ENCODE data around the gene AUTS2. TPM values are rescaled to one million over a fixed set of nuclear protein-coding genes. Genes with fewer than 3 reads are reported as not detected.

AUTS2 gene
- total RNA-seq, 1 experiment from 2014 or later = 256 TPM

GRCh38 chr7:70384891-70385290, 786.6 kb downstream of the AUTS2 start:
- Histone ChIP-seq H3K18ac (ENCODE audit: insufficient read length, low read depth, low read length) (no peak overlapping the region), H4K8ac (replicated peaks; ENCODE audit: insufficient read length, low read depth, low read length) (no peak overlapping the region), H3K27ac (ENCODE audit: insufficient read length, low read depth, low read length) (no peak overlapping the region), H2AFZ (ENCODE audit: low read length) (no peak overlapping the region), H3K56ac (ENCODE audit: insufficient read length, low read depth, low read length) (no peak overlapping the region), H3K4me2 (ENCODE audit: insufficient read depth, insufficient read length, low read length) (no peak overlapping the region), H3K4ac (ENCODE audit: low read depth, low read length) (no peak overlapping the region), H3K79me2 (ENCODE audit: insufficient read depth, low read length) (no peaks in the 10 kb centered on the region), H3T11ph (ENCODE audit: low read length) (no peak overlapping the region), H3K27me3 (ENCODE audit: insufficient read depth, low read length) (no peaks in the 10 kb centered on the region), H2BK120ac (ENCODE audit: low read depth, low read length, poor library complexity, severe bottlenecking) (no peak overlapping the region), H2BK12ac (ENCODE audit: insufficient read length, low read depth, low read length) (no peak overlapping the region), H3K23ac (ENCODE audit: insufficient read length, low read depth, low read length) (no peak overlapping the region), H3K23me2 (ENCODE audit: insufficient read length, low read depth, low read length, poor library complexity, severe bottlenecking) (no peaks in the 10 kb centered on the region), H4K20me1 (ENCODE audit: control insufficient read depth, insufficient read depth, insufficient read length) (no peaks in the 10 kb centered on the region), H3K14ac (ENCODE audit: insufficient read depth, low read length) (no peak overlapping the region), H4K5ac (ENCODE audit: insufficient read length, low read depth, low read length) (no peak overlapping the region), H3K9ac (ENCODE audit: extremely low read depth, insufficient read length, low read length) (no peak overlapping the region), H2BK5ac (ENCODE audit: insufficient read length, low read length) (no peak overlapping the region), H3K79me1 (ENCODE audit: insufficient read depth, low read depth, low read length, poor library complexity, severe bottlenecking) (no peaks in the 10 kb centered on the region), H3K4me1 (ENCODE audit: insufficient read depth, low read length) (no peaks in the 10 kb centered on the region), H2BK20ac (ENCODE audit: low read depth, low read length, poor library complexity, severe bottlenecking) (no peak overlapping the region), H4K91ac (ENCODE audit: insufficient read length, low read depth, low read length) (no peak overlapping the region), H3K9me3 (ENCODE audit: control insufficient read depth, low read depth, low read length) (no peaks in the 10 kb centered on the region), H2AK5ac (ENCODE audit: insufficient read length, low read length) (no peak overlapping the region), H2BK15ac (ENCODE audit: low read depth, low read length) (no peak overlapping the region)
- Mint-ChIP-seq H3K36me3 (ENCODE audit: insufficient read depth in 1 of 3, low read depth in 3 of 3) (no peaks in the 10 kb centered on the region), H3K27me3 (ENCODE audit: low read depth) (no peaks in the 10 kb centered on the region; the same call in 1 of the 2 replicates), H3K27ac (no peak overlapping the region), H3K4me1 (no peaks in the 10 kb centered on the region), H3K4me3 (no peak overlapping the region), H3K9me3 (no peaks in the 10 kb centered on the region)
- DNase-seq = no peak
- TF ChIP-seq CTCF (conservative IDR thresholded peaks at IDR 0.05) = no peak
- WGBS (ENCODE audit: extremely low coverage, insufficient read length, low lambda C conversion rate) = no CpG with 5 or more reads among the region's 3 CpGs

Measured in H9 (cell line).